ENCODE results near the gene TECTB. TPM values are rescaled to one million over a fixed set of nuclear protein-coding genes. Genes with fewer than 3 reads are reported as not detected.

The TECTB gene
- polyA plus RNA-seq, 4 donors = not detected

DNA sequence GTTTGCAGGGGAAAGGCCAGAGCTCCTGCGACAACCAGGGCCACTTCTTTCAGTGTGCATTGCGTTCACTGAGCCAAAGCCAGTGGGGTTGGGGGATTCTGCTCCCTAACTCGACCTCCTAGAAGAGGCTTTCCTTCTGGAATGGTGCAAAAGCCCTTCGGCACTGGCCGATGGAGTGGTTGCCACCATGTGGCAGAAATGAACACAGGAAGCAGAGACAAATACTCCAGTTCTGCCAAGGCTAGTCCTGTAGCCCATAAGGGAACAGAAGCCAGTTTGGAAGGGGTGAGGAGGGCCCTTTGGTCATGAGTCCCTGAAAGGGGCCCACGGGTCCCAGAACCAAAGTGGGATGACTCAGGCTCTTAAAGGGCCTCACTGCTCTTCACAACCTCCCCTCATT, 61.1 kb downstream of the TECTB start:
- DNase-seq (ENCODE audit: low read depth in 4 of 4, low spot score in 3 of 4) = no peak

DNA sequence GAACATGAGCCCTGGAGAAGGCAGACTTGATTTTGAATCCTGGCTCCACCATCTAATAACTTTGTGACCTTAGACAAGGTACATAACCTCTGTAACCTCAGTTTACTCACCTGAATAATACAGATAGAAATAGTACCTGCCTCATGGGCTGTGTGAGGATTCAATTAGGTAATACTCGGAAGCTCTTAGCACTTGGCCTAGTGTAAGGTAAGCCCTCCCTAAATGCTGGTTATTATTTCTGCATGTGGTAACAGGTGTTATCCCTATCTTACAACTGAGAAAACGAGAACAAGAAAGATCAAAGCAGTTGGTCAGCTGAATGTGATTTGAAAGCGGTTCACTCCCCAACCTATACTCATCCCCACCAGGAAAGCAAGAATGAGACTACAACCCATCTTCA, 62.0 kb downstream of the TECTB start:
- DNase-seq (ENCODE audit: low read depth in 4 of 4, low spot score in 3 of 4) = no peak

DNA sequence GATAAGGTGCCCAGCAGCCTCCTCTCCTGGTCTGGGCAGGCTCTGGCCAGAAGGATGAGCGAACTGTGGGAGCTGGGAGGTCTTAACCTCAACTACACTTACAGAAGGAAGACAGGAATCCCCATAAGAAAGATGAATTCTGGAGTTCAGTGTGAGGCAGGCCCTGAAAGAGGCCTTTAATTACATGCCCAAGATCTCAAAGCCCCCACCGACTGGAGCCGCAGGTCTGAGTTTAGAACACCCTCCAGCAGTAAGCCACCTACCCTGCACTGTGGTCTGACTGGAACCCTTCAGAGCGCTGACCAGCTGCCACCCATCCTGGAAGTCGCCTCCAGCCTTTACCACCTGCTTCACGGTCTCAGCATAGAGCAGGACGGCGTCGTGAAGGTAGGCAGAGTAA, 62.5 kb downstream of the TECTB start:
- DNase-seq (ENCODE audit: low read depth in 4 of 4, low spot score in 3 of 4) = no peak

GRCh38 chr10:112346774-112347173, 63.6 kb downstream of the TECTB start:
- DNase-seq (ENCODE audit: low read depth in 4 of 4, low spot score in 3 of 4) = no peak

DNA sequence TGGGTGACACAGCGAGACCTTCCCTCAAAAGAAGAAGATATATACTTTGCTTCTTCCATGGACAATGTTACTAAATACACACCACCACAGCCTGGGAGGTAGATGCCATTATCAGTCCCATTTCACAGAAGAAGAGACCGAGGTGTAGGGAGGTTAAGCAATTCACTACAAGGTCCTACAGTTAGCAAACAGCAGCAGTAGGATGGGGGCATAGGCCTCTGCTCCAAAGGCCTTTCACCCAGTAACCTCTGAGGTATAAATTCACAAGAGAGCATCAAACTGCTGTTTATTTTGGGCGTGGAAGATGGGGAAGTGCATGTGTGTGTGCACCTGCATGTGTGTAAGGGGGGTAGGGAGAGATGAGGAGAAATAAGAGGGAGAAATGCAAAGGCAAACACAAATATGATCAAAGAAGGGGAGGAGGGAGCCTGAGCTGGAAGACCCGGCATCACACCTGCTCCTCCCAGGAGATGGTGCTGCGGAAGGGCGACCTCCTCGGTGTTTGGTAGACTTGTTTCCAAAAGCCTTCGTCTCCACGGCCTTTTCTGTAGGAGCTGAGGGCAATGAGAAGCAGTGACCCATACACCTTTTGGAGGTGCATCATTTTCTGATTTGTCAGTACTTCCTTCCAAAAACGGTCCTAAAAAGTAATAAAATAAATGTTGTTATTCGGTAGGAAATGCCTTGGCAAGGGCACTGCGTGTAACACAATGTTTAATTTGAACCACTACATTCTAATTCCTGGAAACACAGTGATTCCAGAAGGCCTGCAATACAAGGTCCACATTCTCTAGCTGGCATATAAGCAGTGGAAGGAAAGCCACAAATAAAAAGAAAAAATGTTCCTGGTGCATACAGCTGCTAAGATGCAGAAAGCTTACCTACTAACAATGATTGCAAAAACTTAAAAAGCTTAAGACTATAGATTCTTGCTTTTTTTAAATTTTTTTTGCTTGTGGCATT, 64.8 kb downstream of the TECTB start:
- no peak for DNase-seq (ENCODE audit: low read depth in 4 of 4, low spot score in 3 of 4)

GRCh38 chr10:112348759-112349158, 65.6 kb downstream of the TECTB start:
- DNase-seq (ENCODE audit: low read depth in 4 of 4, low spot score in 3 of 4) = no peak

DNA sequence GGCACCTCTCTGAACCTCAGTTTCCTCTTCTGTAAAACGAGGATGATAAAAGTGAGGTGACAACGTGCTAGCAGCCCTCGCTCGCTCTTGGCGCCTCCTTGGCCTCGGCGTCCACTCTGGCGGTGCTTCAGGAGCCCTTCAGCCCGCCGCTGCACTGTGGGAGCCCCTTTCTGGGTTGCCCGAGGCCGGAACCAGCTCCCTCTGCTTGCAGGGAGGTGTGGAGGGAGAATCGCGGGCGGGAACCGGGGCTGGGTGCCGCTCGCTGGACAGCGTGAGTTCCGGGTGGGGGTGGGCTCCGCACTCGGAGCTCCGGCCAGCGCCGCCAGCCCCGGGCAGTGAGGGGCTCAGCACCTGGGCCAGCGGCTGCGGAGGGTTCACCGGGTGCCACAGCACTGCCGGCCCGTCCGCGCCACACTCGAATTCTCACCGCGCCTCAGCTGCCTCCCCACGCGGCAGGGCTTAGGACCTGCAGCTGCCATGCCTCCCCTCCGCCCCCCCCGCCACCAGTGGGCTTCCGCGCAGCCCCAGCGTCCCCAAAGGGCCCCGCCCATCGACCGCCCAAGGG, 66.4 kb downstream of the TECTB start:
- DNase-seq (ENCODE audit: low read depth in 4 of 4, low spot score in 3 of 4) = no peak

GRCh38 chr10:112351146-112351545, 67.9 kb downstream of the TECTB start:
- no peak for DNase-seq (ENCODE audit: low read depth in 4 of 4, low spot score in 3 of 4)

- DNase-seq (ENCODE audit: low read depth in 4 of 4, low spot score in 3 of 4) = no peak
These were observed 68.8 kb downstream of the TECTB start for GRCh38 chr10:112352044-112352443.

DNA sequence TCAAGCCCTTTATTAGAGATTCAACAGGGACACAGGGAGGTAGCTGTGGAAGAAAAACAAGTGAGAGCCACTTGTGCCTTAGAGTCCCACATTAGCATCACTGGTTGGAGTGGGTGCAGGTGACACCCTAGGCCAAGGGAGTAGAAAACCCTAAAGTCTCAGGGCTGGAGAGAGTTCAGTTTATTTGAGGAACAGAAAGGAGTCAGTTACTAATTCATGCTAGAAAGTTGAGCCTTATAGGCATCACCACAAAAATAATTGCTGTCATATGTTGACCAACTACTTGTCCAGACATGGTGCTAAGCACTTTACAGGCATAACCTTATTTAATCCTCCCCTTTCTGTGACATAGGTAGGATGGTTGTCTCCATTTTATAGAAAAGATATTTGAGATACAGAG, 69.8 kb downstream of the TECTB start:
- DNase-seq (ENCODE audit: low read depth in 4 of 4, low spot score in 3 of 4) = no peak

Other genes starting within 250 kb of the TECTB start
- gene GPAM, start 99.6 kb upstream of the TECTB start, polyA plus RNA-seq (ENCODE audit: insufficient read length in 4 of 4) = 10 to 100 TPM; 14.6 to 18.4 (median 18.1) TPM
- gene ACSL5, start 90.7 kb downstream of the TECTB start, polyA plus RNA-seq (ENCODE audit: insufficient read length in 4 of 4) = 1 to 10 TPM; 4.6 to 6.4 (median 4.9) TPM
- 10 to 100 TPM; 65.4 to 82.4 (median 74.6) TPM for gene ZDHHC6, start 163.5 kb downstream of the TECTB start, polyA plus RNA-seq (ENCODE audit: insufficient read length in 4 of 4)
- 10 to 100 TPM; 19.4 to 20.9 (median 20.7) TPM for gene VTI1A, start 163.8 kb downstream of the TECTB start, polyA plus RNA-seq (ENCODE audit: insufficient read length in 4 of 4)